ENCODE data around the gene OR8D1. TPM values are rescaled to one million over a fixed set of nuclear protein-coding genes. Genes with fewer than 3 reads are reported as not detected.

OR8D1 gene
- total RNA-seq, 1 experiment from 2014 or later: not detected

- Histone ChIP-seq H3K27ac (ENCODE audit: low read depth, low read length) (no peak overlapping the region), H3K4me2 (ENCODE audit: low read length) (no peak overlapping the region), H3K36me3 (ENCODE audit: control insufficient read depth in 1 of 2, insufficient read depth in 2 of 2, low read length in 2 of 2) (no peaks in the 10 kb centered on the region), H3K9me2 (ENCODE audit: insufficient read depth) (no peaks in the 10 kb centered on the region), H3K79me2 (ENCODE audit: insufficient read depth, low read length) (no peaks in the 10 kb centered on the region), H3K4me3 (replicated peaks in 1 of 2; ENCODE audit: low read depth in 1 of 2, low read length in 2 of 2) (no peak overlapping the region), H4K20me1 (ENCODE audit: insufficient read depth) (no peaks in the 10 kb centered on the region), H3K4me1 (ENCODE audit: control insufficient read depth in 1 of 2, insufficient read depth in 2 of 2, low read length in 2 of 2) (no peaks in the 10 kb centered on the region), H3K9ac (ENCODE audit: low read length) (no peak overlapping the region), H2AFZ (ENCODE audit: low read depth, low read length, poor library complexity, severe bottlenecking) (no peak overlapping the region), H3K9me3 (ENCODE audit: control insufficient read depth in 1 of 2, insufficient read depth in 1 of 2, low read depth in 1 of 2, low read length in 2 of 2) (no peaks in the 10 kb centered on the region), H3K27me3 (ENCODE audit: insufficient read depth, low read length) (peaks cover 35% of the 10 kb centered on the region)
- ChIA-PET CTCF (no interaction called here), POLR2A (no interaction called here), RAD21 (ENCODE audit: low non-redundant PET in 1 of 2, low total read pairs in 2 of 2, uncharacterized antibody in 2 of 2, unreplicated experiment in 2 of 2) (no interaction called here)
- DNase-seq (ENCODE audit: low read depth, low spot score): no peak
- no TSS peak for BruUV-seq (replicated peaks)
- intact Hi-C loops (cut with micrococcal nuclease): no loop called here
- no peak for TF ChIP-seq ZBTB33 (IDR thresholded peaks at IDR 0.05; ENCODE audit: extremely low read depth, insufficient replicate concordance, low read length)
- ATAC-seq: no peak
These were observed 8.6 kb upstream of the OR8D1 start for GRCh38 chr11:124322356-124322755.

- no peak within 1 kb of the TSS for H3K4me2 ChIP-seq (ENCODE audit: low read length)
- H3K27ac ChIP-seq (ENCODE audit: low read depth, low read length): no peak within 1 kb of the TSS
- no TSS peak for BruUV-seq (replicated peaks)
- H3K36me3 ChIP-seq (ENCODE audit: control insufficient read depth in 1 of 2, insufficient read depth in 2 of 2, low read length in 2 of 2): no peaks in the 10 kb centered on the region
- no peak within 1 kb of the TSS for H2AFZ ChIP-seq (ENCODE audit: low read depth, low read length, poor library complexity, severe bottlenecking)
- no peaks in the 10 kb centered on the region for H4K20me1 ChIP-seq (ENCODE audit: insufficient read depth)
- intact Hi-C loops (cut with micrococcal nuclease): no loop called here
- no peaks in the 10 kb centered on the region for H3K9me3 ChIP-seq (ENCODE audit: control insufficient read depth in 1 of 2, insufficient read depth in 1 of 2, low read depth in 1 of 2, low read length in 2 of 2)
- no peak for ATAC-seq
- H3K9ac ChIP-seq (ENCODE audit: low read length): no peak within 1 kb of the TSS
- no peaks in the 10 kb centered on the region for H3K79me2 ChIP-seq (ENCODE audit: insufficient read depth, low read length)
- no peaks in the 10 kb centered on the region for H3K4me1 ChIP-seq (ENCODE audit: control insufficient read depth in 1 of 2, insufficient read depth in 2 of 2, low read length in 2 of 2)
- ChIA-PET POLR2A (no interaction called here), RAD21 (ENCODE audit: low non-redundant PET in 1 of 2, low total read pairs in 2 of 2, uncharacterized antibody in 2 of 2, unreplicated experiment in 2 of 2) (no interaction called here), CTCF (no interaction called here)
- no peak for DNase-seq (ENCODE audit: low read depth, low spot score)
- H3K4me3 ChIP-seq (replicated peaks in 1 of 2; ENCODE audit: low read depth in 1 of 2, low read length in 2 of 2): no peak within 1 kb of the TSS
- TF ChIP-seq CBX3 (IDR thresholded peaks at IDR 0.05; ENCODE audit: low read depth) (no peak), RAD21 (IDR thresholded peaks at IDR 0.05; ENCODE audit: low read depth) (no peak), EZH2phosphoT487 (IDR thresholded peaks at IDR 0.05; ENCODE audit: borderline replicate concordance) (no peak), YY1 (IDR thresholded peaks at IDR 0.05; ENCODE audit: extremely low read depth, insufficient replicate concordance, low read depth, low read length) (no peak), POLR2AphosphoS5 (IDR thresholded peaks at IDR 0.05; ENCODE audit: low read depth, low read length) (no peak), CEBPB (IDR thresholded peaks at IDR 0.05; ENCODE audit: low read depth) (no peak), EZH2 (IDR thresholded peaks at IDR 0.05) (no peak), SRF (IDR thresholded peaks at IDR 0.05; ENCODE audit: low read depth) (no peak)
- TF ChIP-seq, protein P1, sequence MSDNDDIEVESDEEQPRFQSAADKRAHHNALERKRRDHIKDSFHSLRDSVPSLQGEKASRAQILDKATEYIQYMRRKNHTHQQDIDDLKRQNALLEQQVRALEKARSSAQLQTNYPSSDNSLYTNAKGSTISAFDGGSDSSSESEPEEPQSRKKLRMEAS (IDR thresholded peaks at IDR 0.05): no peak
- H3K27me3 ChIP-seq (ENCODE audit: insufficient read depth, low read length): peaks cover 39% of the 10 kb centered on the region
- no peaks in the 10 kb centered on the region for H3K9me2 ChIP-seq (ENCODE audit: insufficient read depth)
These were observed 6.3 kb upstream of the OR8D1 start, which contains the start of gene OR8D2 for GRCh38 chr11:124320097-124320496. OR8D2 (minus strand) TSS chr11:124320197; CDS start chr11:124320197, 0 bp downstream.
